Kasumi-1 (cell line): ENCODE measurements around the gene FAM174B.

Experiments
- DNase-seq, 2 experiments: peaks; one replicate each; lab custom pipeline; 2025; lab: John Stamatoyannopoulos, UW

Gene FAM174B

DNA sequence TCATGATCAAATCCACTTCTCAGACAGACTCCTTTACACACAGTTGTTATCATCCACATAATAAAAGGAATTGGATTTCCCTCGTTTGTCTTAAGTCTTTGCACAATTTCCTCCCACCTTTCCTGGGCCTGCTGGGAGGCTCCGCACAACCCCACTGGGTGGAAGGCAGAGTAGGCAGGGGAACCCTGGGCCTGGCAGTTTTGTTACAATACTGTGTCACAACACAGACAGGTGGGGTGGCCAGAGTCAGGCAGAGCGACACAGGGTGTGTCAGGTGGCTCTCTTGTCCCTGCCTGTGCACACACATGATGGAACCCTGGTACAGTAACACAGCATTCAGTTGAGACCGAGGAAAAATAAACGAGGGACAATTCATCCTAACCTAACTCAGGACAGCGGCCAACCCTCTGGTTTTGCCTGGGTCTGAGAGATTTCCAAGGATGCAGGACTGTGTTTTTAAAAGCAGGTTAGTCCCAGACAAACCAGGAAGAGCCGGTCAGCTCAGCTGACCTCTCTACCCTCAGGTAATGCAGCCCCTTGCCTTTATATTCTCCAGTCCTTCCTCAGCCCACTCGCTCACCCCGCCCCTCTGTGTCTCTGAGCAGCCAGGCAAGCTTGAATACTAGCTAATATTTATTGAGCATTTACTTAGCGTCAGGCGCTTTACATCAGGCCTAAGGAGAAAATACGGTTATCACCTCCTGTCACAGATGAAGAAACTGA, 8.8 kb upstream of the FAM174B start:
- DNase-seq = no peak

DNA sequence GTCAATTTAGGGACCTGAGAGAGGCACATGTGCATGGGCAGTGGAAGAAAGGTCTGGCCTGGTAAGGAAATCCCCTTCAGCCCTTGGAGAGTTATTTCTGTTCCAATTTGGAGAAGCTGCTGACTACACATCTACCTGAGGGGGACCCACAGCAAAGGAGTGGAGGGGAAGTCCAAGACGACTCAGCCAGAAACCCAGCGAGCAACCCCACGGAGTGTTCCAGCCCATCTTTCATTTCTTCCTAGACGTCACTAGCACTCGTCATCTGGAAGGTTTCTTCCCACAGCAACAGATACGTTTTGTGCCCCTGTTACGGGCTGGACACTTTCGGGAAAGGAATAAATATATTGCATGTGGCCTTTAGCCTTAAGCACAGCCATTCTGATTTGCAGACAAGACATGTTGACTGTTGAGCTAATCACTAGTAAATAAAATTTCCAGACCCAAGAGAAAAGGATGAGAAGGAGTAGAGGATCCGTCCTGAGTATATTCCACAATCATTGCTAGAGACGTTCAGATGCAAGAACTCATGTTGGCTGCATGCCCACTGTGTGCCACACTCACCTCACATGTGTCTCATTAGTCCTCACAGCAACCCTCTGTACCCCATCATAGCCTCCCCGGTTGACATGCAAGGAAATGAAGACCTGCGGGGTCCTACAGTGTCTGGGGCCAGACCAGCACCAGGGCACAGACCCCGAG, 7.8 kb upstream of the FAM174B start:
- DNase-seq = no peak

DNA sequence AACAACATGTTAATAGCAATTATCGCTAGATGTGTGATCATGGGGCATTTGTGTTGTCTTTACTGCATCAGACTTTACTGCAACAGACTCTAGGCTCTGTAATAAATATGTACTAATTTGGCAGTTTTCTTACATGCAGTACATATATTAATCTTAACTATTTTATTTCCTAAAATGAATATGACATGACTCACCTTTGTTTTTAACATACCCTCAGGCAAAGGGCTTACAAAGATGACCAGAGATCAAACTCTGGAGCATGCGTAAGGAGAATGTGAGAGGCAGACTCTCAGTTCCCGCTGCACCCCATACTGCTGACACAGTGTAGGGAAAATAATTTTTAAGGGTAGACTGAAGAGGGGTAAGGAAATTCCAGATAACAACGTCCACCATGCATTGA, 7.2 kb upstream of the FAM174B start:
- DNase-seq = no peak

DNA sequence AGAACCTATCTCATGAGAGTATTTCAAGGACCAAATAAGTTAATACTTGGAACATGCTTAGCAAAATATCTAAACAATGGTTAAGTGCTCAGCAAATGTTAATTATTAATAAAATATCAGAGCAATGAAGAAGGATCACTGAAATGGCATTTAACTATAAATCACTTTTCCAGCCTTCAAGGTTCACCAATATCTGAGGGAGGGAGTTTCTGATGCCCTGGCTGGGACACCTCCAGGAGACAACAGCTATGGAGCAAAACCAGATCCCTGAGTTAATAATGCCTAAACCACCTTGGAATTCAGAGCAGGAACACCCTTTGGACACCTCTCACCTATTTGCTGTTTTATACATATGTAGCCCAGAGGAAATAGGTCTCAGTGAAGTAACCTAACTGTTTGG, 6.4 kb upstream of the FAM174B start:
- no peak for DNase-seq

DNA sequence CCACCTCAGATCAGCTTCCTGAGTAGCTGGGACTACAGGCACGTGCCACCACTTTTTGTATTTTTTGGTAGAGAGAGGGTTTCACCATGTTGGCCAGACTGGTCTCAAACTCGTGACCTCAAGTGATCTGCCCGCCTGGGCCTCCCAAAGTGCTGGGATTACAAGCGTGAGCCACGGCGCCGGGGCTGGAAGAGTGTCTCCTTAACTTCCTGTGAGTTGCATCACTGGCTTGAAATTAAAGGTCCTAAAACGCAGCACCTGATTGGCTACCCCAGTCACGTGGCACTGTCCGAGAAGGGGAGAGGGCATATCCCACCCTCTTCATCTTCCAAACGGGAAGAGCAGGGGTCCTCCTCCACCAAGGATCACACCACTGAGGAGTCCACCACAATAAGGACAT, 5.5 kb upstream of the FAM174B start:
- no peak for DNase-seq

- no peak for DNase-seq
These were observed 1.9 kb upstream of the FAM174B start for GRCh38 chr15:92657486-92657885.

GRCh38 chr15:92656089-92656488, 514 bp upstream of the FAM174B start:
- no peak for DNase-seq

GRCh38 chr15:92654662-92655061, 913 bp downstream of the FAM174B start:
- no peak for DNase-seq

DNA sequence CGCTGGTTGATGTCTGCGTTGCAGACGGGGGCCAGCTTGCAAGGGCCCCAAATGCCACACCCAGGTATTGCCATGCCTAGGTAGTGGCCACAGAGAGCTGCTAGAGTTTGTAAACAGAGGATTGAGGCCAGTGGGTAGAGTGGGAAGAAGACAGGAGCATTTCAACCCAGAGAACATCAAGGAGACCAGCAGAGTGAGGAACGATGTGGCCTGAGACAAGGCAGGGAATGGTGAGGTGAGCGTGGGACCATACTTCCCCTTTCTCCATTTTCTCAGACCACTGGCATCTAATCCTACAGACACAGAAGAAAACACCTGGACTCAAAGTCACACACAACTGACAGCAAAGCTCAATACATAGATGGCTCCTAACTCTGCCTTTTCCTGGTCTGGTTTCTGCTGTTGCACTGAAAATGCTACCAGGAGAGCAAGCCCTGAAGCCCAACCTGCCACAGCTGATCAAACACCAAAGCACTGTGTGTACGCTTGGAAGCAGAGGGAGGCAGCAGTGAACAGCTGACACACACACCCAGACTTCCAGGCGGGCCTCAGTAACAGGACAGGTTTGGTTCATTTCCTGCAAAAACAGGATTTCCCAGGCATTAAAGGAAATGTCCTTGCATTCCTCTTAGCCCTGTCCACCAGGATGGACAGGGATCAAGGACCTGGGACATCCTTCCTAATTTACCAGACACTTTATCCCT, 1.6 kb downstream of the FAM174B start:
- DNase-seq = no peak

- DNase-seq = no peak
These were observed 2.2 kb downstream of the FAM174B start for GRCh38 chr15:92653366-92653765.

DNA sequence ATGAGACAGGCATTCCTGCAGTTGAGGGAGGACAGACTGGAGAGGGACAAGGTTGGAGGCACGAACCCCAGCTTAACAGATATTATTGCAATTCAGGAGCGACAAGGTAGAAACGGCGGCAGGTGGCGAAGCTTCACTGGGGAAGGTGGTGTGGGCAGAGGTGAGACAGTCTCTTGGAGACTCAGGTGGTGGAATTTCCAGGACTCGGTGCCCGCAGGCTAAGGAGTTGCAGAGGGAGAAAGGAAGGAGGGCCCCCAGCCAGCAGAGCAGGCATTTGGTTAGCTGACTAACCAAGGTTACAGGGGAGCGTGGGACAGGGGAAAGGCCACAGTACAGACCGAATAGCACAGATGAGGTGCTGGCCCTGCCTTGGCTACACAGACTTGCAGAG, 3.0 kb downstream of the FAM174B start:
- DNase-seq = no peak

DNA sequence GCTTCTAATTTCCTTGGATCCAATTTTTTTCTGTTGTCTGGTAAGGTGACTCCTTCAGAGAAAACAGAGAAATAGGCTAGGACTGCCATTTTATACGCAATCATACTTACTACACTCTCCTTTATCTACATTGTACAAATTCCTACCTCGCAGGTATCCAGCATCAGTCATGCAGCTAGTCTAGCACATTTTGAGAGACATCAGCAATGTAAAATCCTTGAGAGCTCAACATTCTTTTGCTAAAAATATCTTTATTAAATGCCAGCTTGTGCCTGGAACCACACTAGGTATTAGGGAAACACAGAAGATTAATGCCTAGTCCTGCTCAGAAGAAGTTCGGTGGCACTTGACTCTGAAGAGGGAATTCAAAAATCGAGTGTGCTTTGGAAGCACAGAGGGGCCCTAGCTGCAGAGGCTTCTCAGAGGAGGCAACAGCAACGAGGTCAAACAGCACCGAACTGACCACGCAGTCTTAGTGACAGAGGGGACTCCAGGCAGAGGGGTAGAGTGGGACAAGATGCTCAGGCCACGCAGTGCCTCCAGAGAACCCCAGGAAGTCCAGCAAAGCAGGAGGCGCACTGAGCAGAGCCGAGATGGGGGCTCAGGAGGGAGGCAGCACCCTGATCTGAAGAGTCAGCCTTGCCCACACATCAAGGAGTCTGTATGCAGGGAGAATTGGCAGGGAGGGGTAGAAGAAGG, 3.5 kb downstream of the FAM174B start:
- no peak for DNase-seq

DNA sequence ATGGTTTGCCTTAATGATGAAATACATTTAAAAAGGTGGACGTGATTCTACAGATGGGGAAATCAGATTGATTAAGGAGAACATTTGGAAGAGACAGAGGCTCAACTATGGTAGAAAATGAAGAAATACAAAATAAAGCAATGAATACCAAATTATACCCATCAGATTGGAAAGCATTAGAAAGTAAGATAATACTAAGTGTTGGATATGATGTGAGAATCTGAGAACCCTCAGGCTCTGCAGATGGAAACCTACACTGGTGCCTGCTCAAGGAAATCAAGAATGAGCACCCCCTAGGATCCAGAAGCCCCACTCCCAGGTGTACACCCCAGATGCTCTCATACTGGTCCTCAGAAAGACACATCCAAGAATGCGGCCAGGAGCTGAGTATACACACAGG, 4.6 kb downstream of the FAM174B start:
- DNase-seq = no peak

GRCh38 chr15:92650256-92650655, 5.3 kb downstream of the FAM174B start:
- no peak for DNase-seq

GRCh38 chr15:92648190-92648875, 7.2 kb downstream of the FAM174B start:
- no peak for DNase-seq

- DNase-seq = no peak
These were observed 8.0 kb downstream of the FAM174B start for GRCh38 chr15:92647467-92648163.

DNA sequence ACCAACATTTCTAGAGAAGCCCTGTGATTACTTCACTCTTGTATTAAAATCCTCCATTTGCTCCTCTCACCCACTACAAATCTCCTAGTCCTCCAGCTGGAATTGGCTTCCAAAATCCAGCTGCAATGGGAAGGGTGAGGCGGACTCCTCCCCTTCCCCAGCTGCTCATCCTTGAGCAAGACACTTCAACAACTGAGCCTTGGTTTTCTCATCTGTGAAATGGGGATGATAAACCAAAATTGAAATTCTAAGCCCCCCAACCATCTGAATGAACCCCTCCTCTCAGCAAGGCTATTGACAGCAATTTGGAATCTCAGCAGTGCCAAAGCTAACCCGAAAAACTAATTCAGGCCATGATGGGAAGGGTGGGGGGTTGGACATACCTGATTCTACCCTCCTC, 9.4 kb downstream of the FAM174B start:
- no peak for DNase-seq

DNA sequence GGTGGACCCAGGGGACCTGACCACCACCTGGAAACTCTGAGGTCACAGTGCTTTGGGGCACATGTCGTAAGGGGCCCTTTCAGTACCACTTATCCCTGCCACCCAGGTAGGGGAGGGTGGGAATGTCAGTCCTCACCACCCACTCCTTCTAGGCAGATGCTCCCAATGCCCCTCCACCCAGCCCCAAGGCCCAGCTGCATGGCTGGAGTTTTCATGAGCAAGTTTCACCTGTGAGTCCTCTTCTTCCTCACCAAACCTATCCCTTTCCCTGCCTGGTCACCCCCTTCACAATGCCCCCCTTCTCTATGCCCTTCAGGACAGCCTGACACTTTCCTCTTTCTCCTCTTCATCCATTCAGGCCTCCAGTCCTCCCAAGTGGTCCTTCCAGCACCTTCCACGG, 9.8 kb downstream of the FAM174B start:
- DNase-seq = no peak

GRCh38 chr15:92645051-92645631, 10.4 kb downstream of the FAM174B start:
- no peak for DNase-seq

DNA sequence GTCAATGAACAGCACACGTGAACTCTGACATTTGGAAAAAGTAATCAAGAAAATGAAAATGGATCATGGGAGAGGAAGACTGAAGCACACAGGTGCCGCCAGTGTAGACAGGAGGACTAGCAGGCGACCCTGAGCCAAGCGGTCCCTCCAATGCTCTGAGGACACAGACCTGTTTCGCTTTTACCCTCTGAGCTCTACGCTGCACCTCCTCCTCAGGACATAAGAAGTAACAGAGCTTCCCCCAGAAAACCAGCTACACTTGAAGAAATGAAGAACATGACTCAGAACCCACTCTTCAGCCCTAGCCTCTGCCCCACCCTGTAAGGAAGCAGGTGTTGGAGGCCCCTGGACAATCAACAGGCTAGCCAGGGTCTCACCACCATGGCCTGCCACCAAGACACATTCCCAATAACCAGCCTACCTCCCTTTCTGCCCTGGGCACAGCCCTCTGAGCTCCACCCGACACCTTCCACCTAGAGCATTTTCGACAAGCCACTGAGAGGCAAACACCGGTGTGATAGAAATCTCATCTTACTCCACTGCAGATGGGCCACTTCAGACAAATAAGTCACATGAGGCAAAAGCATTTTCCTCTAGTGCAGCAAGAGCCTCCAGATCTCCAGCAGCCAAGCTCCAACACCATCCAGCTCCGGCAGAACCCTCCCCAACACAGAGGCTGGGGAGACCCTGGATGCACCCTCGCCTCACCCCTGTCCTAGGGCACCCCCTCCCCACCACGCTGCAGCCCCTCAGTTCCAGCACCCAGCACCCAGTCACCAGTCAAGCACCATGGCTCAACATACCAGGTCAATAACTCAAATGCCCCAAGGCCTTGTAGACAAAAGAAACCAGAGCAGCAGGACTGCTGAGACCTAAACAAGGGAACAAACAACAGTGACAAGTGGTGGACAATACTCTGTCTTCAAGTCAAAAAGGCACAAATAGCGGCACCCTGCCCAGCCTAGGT, 11.4 kb downstream of the FAM174B start:
- no peak for DNase-seq
